H9 (cell line): ENCODE results near the gene LOXHD1. TPM values are rescaled to one million over a fixed set of nuclear protein-coding genes. Genes with fewer than 3 reads are reported as not detected.

Experiments
- DNase-seq: peaks from one replicate; pipeline ENCODE4 v3.0.0-alpha.2; 2017
- H2AFZ ChIP-seq: one replicate; pipeline ENCODE4 v1.6.1; 2013; ENCODE audit warnings: mild to moderate bottlenecking, low read length, control low read depth, moderate library complexity
- H2AK5ac ChIP-seq: 2 replicates; pipeline ENCODE4 v1.6.1; 2013; ENCODE audit warnings: low read length, control low read depth, mixed read lengths; ENCODE audit not compliant: insufficient read length
- H2BK120ac ChIP-seq: one replicate; pipeline ENCODE4 v1.6.1; 2013; ENCODE audit warnings: low read depth, mild to moderate bottlenecking, low read length, control low read depth, inconsistent platforms; ENCODE audit not compliant: poor library complexity, severe bottlenecking
- H2BK12ac ChIP-seq: 2 replicates; pipeline ENCODE4 v1.6.1; 2013; ENCODE audit warnings: low read length, control low read depth, mixed read lengths, low read depth; ENCODE audit not compliant: insufficient read length
- H2BK15ac ChIP-seq: 2 replicates; pipeline ENCODE4 v1.6.1; 2013; ENCODE audit warnings: low read depth, low read length, control low read depth
- H2BK20ac ChIP-seq: one replicate; pipeline ENCODE4 v1.6.1; 2013; ENCODE audit warnings: low read depth, mild to moderate bottlenecking, low read length, control low read depth, inconsistent platforms; ENCODE audit not compliant: poor library complexity, severe bottlenecking
- H2BK5ac ChIP-seq: 2 replicates; pipeline ENCODE4 v1.6.1; 2013; ENCODE audit warnings: low read length, control low read depth, mixed read lengths; ENCODE audit not compliant: insufficient read length
- H3K14ac ChIP-seq: 2 replicates; pipeline ENCODE4 v1.6.1; 2013; ENCODE audit warnings: low read length, control low read depth; ENCODE audit not compliant: insufficient read depth
- H3K18ac ChIP-seq: 2 replicates; pipeline ENCODE4 v1.6.1; 2013; ENCODE audit warnings: low read depth, mild to moderate bottlenecking, mixed read lengths, low read length, control low read depth; ENCODE audit not compliant: insufficient read length
- H3K23ac ChIP-seq: 2 replicates; pipeline ENCODE4 v1.6.1; 2013; ENCODE audit warnings: low read length, control low read depth, mixed read lengths, low read depth; ENCODE audit not compliant: insufficient read length
- H3K23me2 ChIP-seq: 2 replicates; pipeline ENCODE4 v1.6.1; 2013; ENCODE audit warnings: low read depth, mild to moderate bottlenecking, mixed read lengths, low read length, control low read depth; ENCODE audit not compliant: insufficient read length, poor library complexity, severe bottlenecking
- H3K27ac ChIP-seq: 2 replicates; pipeline ENCODE4 v1.5.1; 2013; ENCODE audit warnings: low read length, control low read depth, mixed read lengths, low read depth; ENCODE audit not compliant: insufficient read length
- H3K27me3 ChIP-seq: 2 replicates; pipeline ENCODE4 v1.6.1; 2013; ENCODE audit warnings: low read length, control low read depth, inconsistent platforms; ENCODE audit not compliant: insufficient read depth
- H3K4ac ChIP-seq: 2 replicates; pipeline ENCODE4 v1.6.1; 2013; ENCODE audit warnings: low read depth, mild to moderate bottlenecking, control low read depth, inconsistent platforms, low read length, moderate library complexity
- H3K4me1 ChIP-seq: 2 replicates; pipeline ENCODE4 v1.6.1; 2013; ENCODE audit warnings: low read length, control low read depth, inconsistent platforms; ENCODE audit not compliant: insufficient read depth
- H3K4me2 ChIP-seq: 2 replicates; pipeline ENCODE4 v1.6.1; 2013; ENCODE audit warnings: low read length, control low read depth, mixed read lengths; ENCODE audit not compliant: insufficient read length, insufficient read depth
- H3K56ac ChIP-seq: 2 replicates; pipeline ENCODE4 v1.6.1; 2013; ENCODE audit warnings: low read depth, mild to moderate bottlenecking, mixed read lengths, low read length, control low read depth; ENCODE audit not compliant: insufficient read length
- H3K79me1 ChIP-seq: 2 replicates; pipeline ENCODE4 v1.6.1; 2013; ENCODE audit warnings: low read depth, mild to moderate bottlenecking, moderate library complexity, low read length, control low read depth, inconsistent platforms; ENCODE audit not compliant: insufficient read depth, poor library complexity, severe bottlenecking
- H3K79me2 ChIP-seq: 2 replicates; pipeline ENCODE4 v1.6.1; 2013; ENCODE audit warnings: low read length, control low read depth, inconsistent platforms; ENCODE audit not compliant: insufficient read depth
- H3K9ac ChIP-seq: 2 replicates; pipeline ENCODE4 v1.6.1; 2013; ENCODE audit warnings: low read length, control low read depth, mixed read lengths; ENCODE audit not compliant: insufficient read length; ENCODE audit errors: extremely low read depth
- H3K9me3 ChIP-seq: one replicate; pipeline ENCODE4 v1.6.1; 2013; ENCODE audit warnings: low read depth, low read length, inconsistent platforms; ENCODE audit not compliant: control insufficient read depth
- H3T11ph ChIP-seq: one replicate; pipeline ENCODE4 v1.6.1; 2013; ENCODE audit warnings: mild to moderate bottlenecking, low read length, control low read depth, inconsistent platforms
- H4K20me1 ChIP-seq: one replicate; pipeline ENCODE4 v1.6.1; 2013; ENCODE audit not compliant: control insufficient read depth, insufficient read length, insufficient read depth
- H4K5ac ChIP-seq: 2 replicates; pipeline ENCODE4 v1.6.1; 2013; ENCODE audit warnings: low read depth, mild to moderate bottlenecking, mixed read lengths, low read length, control low read depth; ENCODE audit not compliant: insufficient read length
- H4K8ac ChIP-seq: replicated peaks from 2 replicates; pipeline ENCODE4 v1.6.1; 2013; ENCODE audit warnings: low read length, control low read depth, mixed read lengths, low read depth; ENCODE audit not compliant: insufficient read length
- H4K91ac ChIP-seq: 2 replicates; pipeline ENCODE4 v1.6.1; 2013; ENCODE audit warnings: low read depth, mild to moderate bottlenecking, moderate library complexity, mixed read lengths, low read length, control low read depth; ENCODE audit not compliant: insufficient read length
- H3K27ac Mint-ChIP-seq, 3 experiments: 2 replicates in 2 of 3; 3 replicates in 1 of 3; pipeline ENCODE4 v1.8.0; 2020 to 2021; ENCODE audit warnings: mixed read lengths in 3 of 3, mild to moderate bottlenecking in 1 of 3, moderate library complexity in 1 of 3
- H3K27me3 Mint-ChIP-seq: 2 replicates; pipeline ENCODE4 v1.8.0; 2021; ENCODE audit warnings: low read depth, mild to moderate bottlenecking, moderate library complexity, mixed read lengths
- H3K36me3 Mint-ChIP-seq, 3 experiments: 2 replicates in 2 of 3; 3 replicates in 1 of 3; pipeline ENCODE4 v1.8.0; 2020 to 2021; ENCODE audit warnings: low read depth in 3 of 3, mixed read lengths in 3 of 3; ENCODE audit not compliant: insufficient read depth in 1 of 3
- H3K4me1 Mint-ChIP-seq, 2 experiments: 2 replicates each; pipeline ENCODE4 v1.8.0; 2020; ENCODE audit warnings: mixed read lengths in 2 of 2
- H3K4me3 Mint-ChIP-seq, 2 experiments: 2 replicates in 1 of 2; 3 replicates in 1 of 2; pipeline ENCODE4 v1.8.0; 2020 to 2021; ENCODE audit warnings: mild to moderate bottlenecking in 2 of 2, mixed read lengths in 2 of 2, moderate library complexity in 1 of 2
- H3K9me3 Mint-ChIP-seq, 2 experiments: 2 replicates in 1 of 2; 3 replicates in 1 of 2; pipeline ENCODE4 v1.8.0; 2020; ENCODE audit warnings: mild to moderate bottlenecking in 2 of 2, mixed read lengths in 2 of 2, moderate library complexity in 1 of 2
- WGBS: extraction: QIAGEN DNeasy Blood & Tissue Kit; methylation state at CpG from one replicate; pipeline ENCODE4 v1.1.7; 2013; ENCODE audit warnings: missing lambda C conversion rate, low lambda C conversion rate, mixed read lengths; ENCODE audit not compliant: insufficient read length; ENCODE audit errors: extremely low coverage; 5-methylcytosine and 5-hydroxymethylcytosine counted together
- total RNA-seq: library from RNA; stranded (reverse); gene quantifications from 2 replicates; pipeline ENCODE4 v1.2.1, GENCODE V29; 2021
- TF ChIP-seq, protein P1 (sequence below): fragments of 200-600 bp; sonication (generic); conservative IDR thresholded peaks from 3 replicates; pipeline ENCODE4 v1.8.0; 2021; ENCODE audit warnings: antibody characterized with exemption, mild to moderate bottlenecking

LOXHD1 gene
- total RNA-seq, 1 experiment from 2014 or later = 0.07 TPM

DNA sequence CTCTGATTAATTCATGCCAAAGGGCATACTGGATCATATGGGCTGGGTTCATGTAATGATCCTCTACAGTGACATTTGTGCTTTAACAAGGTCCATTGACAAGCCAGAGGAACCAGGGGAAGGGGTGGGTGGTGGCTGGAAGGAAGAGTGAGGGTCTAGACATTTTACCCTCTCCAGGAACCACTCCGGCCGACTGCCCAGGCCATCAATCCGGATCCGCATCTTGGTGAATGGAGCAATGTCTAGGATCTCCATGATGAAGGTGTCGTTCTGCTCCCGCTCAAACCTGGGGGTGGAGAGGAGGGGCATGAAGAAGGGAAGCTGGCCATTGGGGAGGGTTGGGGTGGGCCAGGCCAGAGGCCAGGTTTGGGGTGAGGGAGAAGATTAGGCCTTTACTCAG is 147.5 kb downstream of the LOXHD1 start:
- Histone ChIP-seq H2AK5ac (no peak overlapping the region), H2BK5ac (no peak overlapping the region), H2BK20ac (no peak overlapping the region), H4K8ac (no peak overlapping the region), H3K27ac (no peak overlapping the region), H3K14ac (no peak overlapping the region), H4K20me1 (no peaks in the 10 kb centered on the region), H3K23me2 (no peaks in the 10 kb centered on the region), H3K4me1 (no peaks in the 10 kb centered on the region), H3T11ph (no peak overlapping the region), H2BK15ac (no peak overlapping the region), H3K23ac (no peak overlapping the region), H3K79me1 (no peaks in the 10 kb centered on the region), H3K9ac (no peak overlapping the region), H2BK12ac (no peak overlapping the region), H3K18ac (no peak overlapping the region), H4K91ac (no peak overlapping the region), H3K79me2 (no peaks in the 10 kb centered on the region), H4K5ac (no peak overlapping the region), H2AFZ (no peak overlapping the region), H3K56ac (no peak overlapping the region), H3K9me3 (no peaks in the 10 kb centered on the region), H3K4me2 (no peak overlapping the region), H3K4ac (no peak overlapping the region), H3K27me3 (no peaks in the 10 kb centered on the region), H2BK120ac (no peak overlapping the region)
- no peak overlapping the region; a peak in 1 of 7 replicates for H3K27ac Mint-ChIP-seq
- H3K4me1 Mint-ChIP-seq = no peaks in the 10 kb centered on the region
- WGBS = no CpG with 5 or more reads among the region's 6 CpGs
- no peaks in the 10 kb centered on the region for H3K36me3 Mint-ChIP-seq
- no peak for DNase-seq
- H3K27me3 Mint-ChIP-seq = peaks cover 15% of the 10 kb centered on the region
- TF ChIP-seq, protein P1, sequence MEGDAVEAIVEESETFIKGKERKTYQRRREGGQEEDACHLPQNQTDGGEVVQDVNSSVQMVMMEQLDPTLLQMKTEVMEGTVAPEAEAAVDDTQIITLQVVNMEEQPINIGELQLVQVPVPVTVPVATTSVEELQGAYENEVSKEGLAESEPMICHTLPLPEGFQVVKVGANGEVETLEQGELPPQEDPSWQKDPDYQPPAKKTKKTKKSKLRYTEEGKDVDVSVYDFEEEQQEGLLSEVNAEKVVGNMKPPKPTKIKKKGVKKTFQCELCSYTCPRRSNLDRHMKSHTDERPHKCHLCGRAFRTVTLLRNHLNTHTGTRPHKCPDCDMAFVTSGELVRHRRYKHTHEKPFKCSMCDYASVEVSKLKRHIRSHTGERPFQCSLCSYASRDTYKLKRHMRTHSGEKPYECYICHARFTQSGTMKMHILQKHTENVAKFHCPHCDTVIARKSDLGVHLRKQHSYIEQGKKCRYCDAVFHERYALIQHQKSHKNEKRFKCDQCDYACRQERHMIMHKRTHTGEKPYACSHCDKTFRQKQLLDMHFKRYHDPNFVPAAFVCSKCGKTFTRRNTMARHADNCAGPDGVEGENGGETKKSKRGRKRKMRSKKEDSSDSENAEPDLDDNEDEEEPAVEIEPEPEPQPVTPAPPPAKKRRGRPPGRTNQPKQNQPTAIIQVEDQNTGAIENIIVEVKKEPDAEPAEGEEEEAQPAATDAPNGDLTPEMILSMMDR = no peak
- no peaks in the 10 kb centered on the region; a peak in 1 of 5 replicates for H3K9me3 Mint-ChIP-seq
- no peak overlapping the region for H3K4me3 Mint-ChIP-seq
